ENCODE measurements around the gene GOSR2.
A peak's percentile ranks its signal among the peaks of the same experiment; 100 is the strongest.

GOSR2 gene

DNA sequence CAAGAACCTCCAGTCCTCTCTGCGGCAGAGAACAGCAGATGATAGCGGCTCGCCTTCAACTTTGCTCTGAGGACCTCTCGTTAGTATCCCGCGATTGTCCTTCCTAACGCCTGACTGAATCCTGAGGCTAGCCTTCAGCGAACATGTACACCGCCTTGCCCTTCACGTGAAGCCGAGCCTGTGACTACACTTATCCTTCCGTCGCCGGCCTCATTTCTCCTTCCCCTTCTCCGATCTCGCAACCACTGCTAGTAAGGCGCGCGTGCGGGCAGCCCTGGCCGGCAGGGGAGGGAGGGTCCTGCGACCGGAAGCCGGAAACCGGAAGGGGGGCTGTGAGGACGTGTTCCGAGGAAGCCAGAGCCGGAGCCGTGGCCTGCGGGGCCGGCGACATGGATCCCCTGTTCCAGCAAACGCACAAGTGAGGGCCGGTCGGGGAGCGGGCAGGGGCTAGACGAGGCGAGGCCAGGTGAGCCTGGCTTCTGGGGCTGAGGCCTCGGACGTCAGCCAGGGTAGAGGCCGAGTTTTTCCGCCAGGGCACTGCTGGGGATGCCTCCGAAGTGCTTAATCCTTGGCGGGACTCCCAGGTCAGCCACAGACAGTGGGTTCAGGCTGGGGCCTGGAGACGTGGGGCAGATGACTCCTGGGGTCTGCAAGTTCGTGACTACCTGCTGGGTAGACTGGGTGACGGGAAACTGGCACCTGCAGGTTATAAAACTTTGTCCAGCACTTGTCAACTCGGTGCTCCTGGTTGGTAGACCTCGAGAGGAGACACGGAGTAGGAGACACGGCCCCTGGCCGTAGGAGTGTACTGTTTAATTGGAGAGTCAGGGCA is at the start of gene GOSR2:
Gene GOSR2, plus strand, starts transcription at position 357 of the 832 bp plus-strand sequence. Its CDS starts 33 bp downstream, at position 390.
- peak; percentile 90 for DNase-seq (ENCODE audit: low spot score)

DNA sequence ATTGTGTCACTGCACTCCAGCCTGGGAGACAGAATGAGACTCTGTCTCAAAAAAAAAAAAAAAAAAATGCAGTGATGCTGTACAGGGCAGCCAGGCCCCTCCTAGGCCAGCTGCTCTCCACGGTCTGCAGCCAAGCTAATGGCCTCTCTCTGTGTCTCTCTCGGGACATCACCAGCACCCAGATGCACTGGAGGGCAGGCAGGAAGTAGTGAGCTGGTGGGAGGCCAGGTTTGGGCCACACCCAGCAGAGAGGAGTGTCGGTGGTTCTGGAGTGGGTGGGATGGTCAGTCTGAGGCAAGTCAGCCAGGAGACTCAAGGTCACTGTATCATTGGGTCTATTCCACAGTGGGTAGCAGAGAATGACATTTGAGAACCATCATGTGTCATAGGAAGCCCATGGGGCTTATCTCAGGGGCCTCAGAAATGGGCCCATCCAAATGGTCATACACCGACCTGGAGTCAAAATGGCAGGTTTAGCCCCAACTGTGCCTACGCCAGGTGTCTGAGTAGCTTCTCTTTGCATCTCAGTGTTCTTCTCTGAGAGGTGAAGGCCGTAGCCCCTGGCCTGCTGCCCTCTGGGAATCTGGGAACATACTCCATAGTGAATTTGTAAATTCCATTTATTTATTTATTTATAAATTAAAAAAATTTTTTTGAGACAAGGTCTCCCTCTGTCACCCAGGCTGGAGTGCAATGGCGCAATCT is 48.9 kb upstream of the GOSR2 start:
- no peak for DNase-seq (ENCODE audit: low spot score)

DNA sequence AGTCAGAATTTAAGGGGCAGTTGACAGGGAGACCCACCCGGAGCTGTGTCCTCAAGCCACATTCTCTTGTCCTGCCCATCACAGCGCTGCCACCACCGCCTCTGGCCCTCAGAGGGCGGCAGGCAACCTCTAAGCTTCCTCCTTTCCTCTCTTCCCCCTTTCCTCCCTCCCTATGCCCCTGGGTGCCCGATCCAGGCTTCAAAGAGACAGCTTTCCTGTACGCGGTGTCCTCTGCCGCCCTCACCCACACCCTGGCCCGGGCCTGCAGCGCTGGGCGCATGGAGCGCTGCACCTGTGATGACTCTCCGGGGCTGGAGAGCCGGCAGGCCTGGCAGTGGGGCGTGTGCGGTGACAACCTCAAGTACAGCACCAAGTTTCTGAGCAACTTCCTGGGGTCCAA is 48.1 kb upstream of the GOSR2 start:
- DNase-seq (ENCODE audit: low spot score): no peak

DNA sequence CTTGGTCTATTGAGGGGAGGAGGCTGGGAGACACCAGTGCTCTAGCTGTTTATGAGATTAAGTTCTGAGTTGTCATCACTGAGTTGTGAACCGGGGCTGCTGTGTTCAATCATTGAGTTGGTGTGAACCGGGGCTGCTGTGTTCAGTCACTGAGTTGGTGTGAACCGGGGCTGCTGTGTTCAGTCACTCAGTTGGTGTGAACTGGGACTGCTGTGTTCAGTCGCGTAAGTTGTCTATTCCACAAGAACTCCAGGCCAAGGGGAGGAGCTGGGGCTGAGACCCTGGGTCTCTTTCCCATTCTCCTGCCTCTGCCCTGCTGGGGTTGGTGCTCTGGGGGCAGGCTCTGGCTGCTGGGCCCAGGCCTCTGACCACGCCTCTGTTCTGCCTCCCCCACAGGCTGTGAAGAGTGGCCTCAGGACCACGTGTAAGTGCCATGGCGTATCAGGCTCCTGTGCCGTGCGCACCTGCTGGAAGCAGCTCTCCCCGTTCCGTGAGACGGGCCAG is 47.1 kb upstream of the GOSR2 start:
- no peak for DNase-seq (ENCODE audit: low spot score)

DNA sequence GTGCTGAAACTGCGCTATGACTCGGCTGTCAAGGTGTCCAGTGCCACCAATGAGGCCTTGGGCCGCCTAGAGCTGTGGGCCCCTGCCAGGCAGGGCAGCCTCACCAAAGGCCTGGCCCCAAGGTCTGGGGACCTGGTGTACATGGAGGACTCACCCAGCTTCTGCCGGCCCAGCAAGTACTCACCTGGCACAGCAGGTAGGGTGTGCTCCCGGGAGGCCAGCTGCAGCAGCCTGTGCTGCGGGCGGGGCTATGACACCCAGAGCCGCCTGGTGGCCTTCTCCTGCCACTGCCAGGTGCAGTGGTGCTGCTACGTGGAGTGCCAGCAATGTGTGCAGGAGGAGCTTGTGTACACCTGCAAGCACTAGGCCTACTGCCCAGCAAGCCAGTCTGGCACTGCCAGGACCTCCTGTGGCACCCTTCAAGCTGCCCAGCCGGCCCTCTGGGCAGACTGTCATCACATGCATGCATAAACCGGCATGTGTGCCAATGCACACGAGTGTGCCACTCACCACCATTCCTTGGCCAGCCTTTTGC is 46.5 kb upstream of the GOSR2 start:
- peak; percentile 39 for DNase-seq (ENCODE audit: low spot score)

DNA sequence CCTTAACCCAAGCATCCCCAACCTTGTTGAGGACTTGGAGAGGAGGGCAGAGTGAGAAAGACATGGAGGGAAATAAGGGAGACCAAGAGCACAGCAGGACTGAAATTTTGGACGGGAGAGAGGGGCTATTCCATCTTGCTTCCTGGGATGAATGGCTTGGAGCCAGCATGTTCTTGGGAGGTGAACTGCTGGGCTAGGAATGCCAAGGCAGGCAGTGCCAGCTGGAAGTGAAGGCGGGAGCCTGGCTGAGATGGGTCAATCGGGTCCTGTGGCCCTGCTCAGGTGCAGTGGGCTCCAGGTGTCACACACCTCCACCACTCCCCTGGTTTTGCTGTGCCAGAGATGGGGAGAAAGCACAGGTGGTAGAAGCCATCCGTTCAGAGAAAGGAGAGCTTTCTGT is 46.0 kb upstream of the GOSR2 start:
- DNase-seq (ENCODE audit: low spot score): no peak

DNA sequence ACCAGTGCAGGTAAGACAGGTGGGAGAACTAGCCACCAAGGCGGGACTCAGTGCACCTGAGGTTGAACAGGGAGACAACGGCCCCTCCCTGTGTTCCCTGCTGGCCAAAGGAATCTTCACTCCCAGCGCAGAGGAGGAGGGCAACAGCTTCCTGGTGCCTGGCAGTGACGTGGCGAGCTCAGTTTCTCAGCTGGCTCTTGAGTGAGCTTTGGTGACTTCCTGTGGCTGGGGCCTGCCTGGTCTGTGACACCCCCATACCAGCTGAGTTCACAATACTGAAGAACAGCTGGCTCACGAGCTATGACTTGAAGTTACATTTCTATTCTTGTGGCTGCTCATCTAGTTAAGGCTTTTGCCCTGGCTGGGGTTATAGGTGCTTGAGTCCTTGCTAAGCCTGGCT is 45.5 kb upstream of the GOSR2 start:
- no peak for DNase-seq (ENCODE audit: low spot score)

DNA sequence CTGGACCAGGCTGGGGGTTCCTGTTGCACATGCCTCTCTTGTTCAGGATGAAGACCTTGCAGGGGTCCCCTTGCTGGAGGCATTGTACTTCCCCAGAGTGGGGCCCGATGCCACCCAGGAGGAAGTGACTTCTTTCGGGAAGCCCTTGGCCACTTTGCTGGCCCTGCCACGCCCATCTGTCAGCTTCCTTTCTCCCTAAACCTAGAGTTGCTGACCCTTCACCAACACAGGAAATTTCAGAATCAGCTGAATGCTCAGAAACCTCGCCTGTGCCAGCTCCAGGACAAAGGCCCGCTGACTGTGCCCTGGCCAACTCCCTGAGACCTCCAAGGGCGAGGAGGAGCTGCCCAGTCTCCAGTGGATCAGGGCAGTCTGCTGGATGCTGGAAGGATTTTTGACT is 44.9 kb upstream of the GOSR2 start:
- DNase-seq (ENCODE audit: low spot score): no peak

DNA sequence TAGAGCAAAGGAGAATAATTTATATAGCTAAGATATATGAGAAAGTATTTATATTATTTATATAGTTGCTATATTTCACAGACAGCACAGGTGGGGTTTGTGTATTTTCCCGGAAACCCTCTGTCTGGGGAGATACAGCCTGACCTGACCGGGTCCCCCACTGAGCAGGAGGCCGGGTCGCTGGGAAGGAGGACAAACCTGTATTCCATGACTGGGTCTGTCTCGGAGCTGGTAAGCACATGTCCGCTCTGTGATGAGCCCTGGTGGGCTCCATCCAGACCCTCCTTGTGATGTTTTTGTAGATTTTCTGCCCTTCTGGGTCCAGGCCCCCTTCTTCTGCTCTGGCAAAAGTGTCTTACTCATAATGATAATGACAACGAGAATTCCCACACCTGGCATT is 43.9 kb upstream of the GOSR2 start:
- no peak for DNase-seq (ENCODE audit: low spot score)

DNA sequence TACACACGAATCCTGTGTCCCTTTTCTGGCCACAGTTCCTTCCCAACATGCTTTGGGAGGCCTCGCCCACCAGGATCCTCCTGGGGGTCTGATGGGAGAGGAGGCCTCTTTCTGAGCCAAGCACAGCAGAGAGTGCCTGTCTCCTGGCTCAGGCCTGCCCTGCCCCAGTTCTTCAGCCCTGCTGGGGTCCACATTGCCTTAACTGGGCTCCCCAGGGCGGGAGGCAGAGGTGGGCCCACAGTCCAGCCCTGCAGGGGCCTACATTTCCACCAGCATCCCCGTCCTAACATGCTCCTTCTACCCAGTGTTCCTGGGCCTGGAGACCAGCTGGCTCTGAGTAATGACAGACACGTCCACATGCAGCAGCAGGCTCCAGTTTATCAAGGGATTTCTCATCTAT is 41.9 kb upstream of the GOSR2 start:
- no peak for DNase-seq (ENCODE audit: low spot score)

DNA sequence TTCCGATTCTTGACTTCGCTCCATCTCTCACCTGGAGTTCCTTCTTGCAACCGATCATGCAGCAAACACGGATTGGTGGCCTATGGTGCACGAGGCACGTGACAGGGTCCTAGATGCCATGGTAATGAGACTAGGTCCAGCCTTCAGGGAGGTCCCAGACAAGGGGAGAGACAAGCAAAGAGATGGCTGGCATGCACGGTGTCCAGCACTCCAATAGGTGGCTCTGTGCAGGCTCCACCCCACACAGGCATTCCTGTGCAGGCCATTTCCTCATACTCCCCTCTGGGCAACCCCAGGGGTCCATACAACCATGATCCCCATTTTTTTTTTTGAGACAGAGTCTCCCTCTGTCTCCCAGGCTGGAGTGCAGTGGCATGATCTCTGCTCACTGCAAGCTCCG is 40.3 kb upstream of the GOSR2 start:
- no peak for DNase-seq (ENCODE audit: low spot score)

DNA sequence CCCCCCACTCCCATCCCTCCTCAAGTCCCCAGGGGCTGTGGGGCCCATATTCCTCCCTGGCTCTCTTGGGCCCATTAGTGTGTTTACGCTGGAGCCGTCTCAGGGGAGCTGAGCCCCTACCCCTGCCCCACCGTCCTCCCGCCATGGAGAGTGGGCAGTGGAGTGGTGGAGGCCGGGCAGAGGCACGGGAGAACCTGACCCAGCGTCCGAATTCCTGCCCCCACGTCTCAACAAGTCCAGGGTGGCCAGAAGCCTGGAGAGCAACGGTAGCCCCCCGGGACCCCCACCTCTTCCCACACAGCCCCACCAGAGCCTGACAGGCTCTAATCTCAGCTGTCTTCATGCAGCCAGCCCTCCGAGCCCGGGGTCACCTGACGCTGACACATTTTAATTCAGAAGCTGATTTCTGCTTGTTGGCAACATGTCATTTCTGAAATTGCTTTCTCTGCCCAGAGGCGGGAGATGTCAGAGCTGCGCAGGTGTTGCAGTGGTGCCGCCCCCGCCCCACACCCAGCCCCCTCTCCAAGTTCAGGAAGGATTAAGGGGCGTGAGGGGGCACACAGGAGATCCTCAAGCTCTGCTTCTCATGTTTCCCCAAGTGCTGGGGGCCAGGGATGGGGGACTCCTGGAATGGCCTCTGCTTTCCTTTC is 39.0 kb upstream of the GOSR2 start:
- DNase-seq (ENCODE audit: low spot score): no peak

DNA sequence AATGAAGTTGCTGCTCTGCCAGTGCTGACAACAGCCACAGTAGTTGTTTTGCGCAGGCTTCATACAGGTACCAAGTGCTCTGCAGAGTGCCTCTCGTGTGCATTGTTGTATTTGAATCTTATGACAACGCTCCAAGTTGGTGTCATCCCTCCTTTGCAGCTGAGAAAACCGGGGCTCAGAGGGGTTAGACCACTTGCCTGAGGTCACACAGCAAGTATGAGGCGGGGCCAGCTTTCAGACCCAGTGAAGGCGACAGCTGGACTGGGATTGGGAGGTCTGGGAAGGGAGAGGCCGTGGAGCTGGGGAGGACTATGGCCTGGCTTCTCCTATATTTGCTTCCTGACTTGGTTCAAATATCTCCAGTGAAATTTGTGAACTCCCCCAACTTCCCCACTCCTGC is 38.4 kb upstream of the GOSR2 start:
- no peak for DNase-seq (ENCODE audit: low spot score)

DNA sequence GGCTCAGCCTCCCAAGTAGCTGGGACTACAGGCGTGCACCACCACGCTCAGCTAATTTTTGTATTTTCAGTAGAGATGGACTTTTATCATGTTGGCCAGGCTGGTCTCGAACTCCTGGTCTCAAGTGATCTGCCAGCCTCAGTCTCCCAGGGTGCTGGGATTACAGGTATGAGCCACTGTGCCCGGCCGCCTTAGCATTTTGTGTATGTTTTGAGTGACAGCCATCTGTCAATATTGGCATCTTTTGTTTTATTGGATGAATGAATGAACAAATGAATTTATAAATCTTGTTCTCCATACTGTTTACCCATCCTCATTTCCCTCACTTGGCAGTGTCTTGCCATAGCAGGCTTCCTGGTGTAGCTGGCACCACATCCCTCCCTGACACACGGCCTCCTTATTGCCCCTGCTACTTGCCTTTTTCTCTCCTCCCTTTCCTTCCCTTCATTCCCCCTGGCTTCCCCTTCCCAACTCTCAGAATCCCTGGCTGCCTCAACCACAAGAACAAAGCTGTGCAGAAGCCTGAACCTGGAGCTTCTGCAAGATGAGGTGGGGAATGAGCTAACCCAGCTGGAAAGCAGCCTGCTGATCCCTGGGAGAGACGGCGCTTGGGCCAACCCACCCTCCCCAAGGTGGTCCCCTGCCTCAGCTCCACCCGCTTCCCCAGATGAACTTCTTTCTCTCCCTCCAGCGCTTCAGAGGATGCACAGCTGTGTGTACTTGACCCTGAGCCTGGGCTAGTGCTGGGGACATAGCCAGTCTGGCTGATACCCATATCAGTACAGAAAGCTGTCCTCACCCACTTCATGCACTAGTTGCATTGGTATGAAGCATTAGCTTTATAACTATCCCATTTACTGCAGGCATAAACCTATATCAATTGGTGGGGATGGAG is 37.3 kb upstream of the GOSR2 start:
- no peak for DNase-seq (ENCODE audit: low spot score)

DNA sequence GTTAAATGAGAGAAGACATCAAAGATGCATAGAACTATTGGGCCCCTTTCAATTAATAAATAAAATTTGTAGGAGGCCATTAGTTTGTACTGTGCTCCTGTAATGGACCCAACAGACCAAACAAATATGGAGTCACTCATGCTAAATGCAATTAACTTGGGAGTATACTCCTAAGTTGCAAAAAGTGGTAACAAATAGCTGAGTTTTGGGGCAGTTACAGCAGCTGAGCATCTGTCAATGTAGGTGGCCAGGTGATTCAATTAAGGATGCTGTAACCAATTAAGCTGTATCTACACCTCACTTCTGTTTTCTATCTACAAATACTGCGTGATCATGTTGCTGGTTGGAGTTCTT is 36.7 kb upstream of the GOSR2 start:
- no peak for DNase-seq (ENCODE audit: low spot score)

DNA sequence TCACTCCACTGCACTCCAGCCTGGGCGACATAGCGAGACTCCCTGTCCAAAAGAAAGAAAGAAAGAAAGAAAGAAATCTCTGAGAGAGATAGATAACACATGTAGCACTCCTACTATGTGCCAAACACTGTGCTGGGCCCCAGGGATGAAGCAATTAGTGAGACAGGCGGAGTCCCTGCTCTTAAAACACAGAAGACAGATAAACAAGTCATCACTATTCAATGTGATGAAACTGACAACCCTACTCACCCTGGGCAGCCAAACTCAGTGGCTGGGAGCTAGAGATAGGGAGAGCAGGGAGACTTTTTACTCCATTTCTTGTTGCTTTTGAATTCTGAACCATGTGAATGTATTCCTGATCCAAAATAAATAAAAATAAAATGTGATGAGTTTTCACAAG is 35.2 kb upstream of the GOSR2 start:
- no peak for DNase-seq (ENCODE audit: low spot score)

DNA sequence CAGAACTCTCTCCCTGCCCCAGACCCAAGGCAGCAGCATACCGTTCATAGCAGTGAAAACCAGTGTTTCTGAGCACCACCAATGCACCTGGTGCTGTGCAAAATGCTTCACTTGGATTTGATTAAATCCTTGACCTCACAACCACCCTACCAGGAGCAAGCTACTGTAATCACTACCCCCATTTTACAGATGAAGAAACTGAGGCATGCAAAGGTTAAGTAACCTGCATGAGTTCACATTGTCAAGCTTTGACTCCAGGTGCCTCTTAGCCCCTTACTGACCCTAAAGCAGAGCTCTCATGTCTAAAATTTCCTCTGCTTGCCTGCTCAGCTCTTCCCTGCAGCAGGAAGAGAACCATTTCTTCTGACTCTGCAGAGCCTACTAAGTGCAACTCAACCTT is 34.2 kb upstream of the GOSR2 start:
- no peak for DNase-seq (ENCODE audit: low spot score)

DNA sequence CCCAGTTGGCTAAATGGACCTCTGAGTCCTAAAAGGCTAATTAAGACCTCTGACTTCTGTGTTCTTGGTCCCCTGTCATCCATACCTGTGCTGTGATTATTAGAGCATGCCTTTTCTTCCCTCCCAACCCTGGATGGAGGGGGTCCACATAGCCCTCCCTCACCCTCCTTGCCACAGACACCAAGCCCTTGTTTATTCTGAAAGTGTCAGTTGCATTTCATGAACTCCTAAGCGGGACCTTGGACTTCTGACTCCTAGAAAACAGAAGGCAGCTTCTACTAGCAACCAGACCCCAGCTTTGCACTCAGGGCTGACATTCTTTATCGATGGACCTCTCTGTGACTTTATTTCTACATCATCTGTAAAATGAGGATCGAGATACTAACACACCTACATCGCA is 33.4 kb upstream of the GOSR2 start:
- no peak for DNase-seq (ENCODE audit: low spot score)

DNA sequence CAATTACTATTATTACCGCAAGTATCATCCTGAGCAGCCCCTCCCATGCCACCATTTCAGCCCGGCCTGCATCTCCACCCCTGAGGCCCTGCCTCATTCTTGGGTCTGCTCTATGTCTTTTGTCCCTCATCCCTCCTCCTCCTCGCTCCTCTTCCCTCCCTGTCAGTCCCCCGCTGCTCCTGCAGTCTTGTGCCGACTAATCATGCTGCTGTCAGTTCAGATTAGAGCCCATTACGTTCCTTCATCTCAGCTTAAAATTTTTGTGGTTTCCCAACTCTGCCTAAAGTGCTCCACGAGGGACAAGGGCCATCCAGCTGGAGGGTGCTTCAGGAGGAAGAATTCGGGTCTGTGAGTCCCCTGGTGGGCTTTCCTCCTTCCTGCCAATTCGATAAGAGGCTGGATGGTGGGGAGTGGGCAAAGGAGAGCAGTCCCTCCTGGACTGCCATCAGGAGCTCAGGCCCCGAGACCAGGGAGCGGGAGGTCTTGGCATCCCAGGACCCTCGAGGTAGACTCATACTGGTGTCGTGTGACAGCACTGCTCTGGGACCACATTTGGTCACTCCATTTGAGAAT is 32.9 kb upstream of the GOSR2 start:
- DNase-seq (ENCODE audit: low spot score): no peak

DNA sequence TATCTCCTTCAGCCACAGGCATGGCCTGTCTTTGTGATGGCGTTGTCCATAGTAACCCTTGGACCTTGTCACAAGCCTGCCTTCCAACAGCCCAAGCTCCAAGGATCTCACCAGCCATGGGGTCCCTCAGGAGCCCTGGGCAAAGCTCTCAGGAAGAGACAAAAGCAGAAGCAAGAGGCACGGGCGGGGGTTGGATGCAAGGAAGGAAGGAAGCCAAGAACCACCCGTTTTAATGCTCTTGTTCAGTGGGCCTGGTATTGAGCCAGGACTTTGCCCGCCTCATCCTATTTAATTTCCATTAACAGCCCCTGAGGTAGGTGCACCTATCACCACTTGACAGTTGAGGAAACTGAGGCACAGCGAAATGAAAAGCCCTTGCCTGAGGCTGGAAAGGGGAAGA is 32.3 kb upstream of the GOSR2 start:
- DNase-seq (ENCODE audit: low spot score): no peak

DNA sequence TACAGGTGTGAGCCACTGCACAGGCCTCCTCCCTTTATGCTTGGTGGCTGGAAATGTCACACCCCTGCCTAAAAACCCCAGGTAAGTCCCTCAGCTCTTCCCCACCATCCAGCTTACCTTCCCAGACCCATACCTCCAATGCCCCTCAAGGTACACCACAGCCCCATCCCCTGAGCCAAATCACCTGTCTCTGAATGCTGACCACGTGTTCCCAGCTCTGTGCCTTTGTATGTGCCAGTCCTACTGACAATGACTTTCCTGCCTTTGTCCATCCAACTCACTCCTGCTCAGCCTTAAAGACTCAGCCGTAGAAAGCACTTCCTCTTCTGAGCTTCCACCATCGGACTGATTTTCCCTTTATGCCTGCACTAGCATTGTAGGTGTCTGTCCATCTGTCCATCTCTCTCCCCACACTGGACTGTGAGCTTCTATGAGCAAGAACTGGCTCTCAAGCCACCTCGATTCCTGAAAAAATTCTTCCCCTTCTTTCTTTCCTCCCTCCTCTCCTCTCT is 30.7 kb upstream of the GOSR2 start:
- no peak for DNase-seq (ENCODE audit: low spot score)
